GM12878 (cell line): ENCODE measurements around the gene MR1. TPM values are rescaled to one million over a fixed set of nuclear protein-coding genes. Genes with fewer than 3 reads are reported as not detected.

Experiments used
- CREM ChIP-seq: IDR thresholded peaks from 2 replicates; pipeline ENCODE4 v1.6.1; 2014; ENCODE audit warnings: antibody characterized with exemption, low read depth
- EED ChIP-seq: sonication (generic); IDR thresholded peaks from 2 replicates; pipeline ENCODE4 v1.6.1; 2016; ENCODE audit warnings: antibody characterized with exemption, low read depth
- JUND ChIP-seq: IDR thresholded peaks from 2 replicates; pipeline ENCODE4 v1.6.1; 2012; ENCODE audit warnings: low read depth, mild to moderate bottlenecking, low read length, improper control_type of control experiment, moderate library complexity
- KDM1A ChIP-seq: fragments of 200-600 bp; sonication (generic); IDR thresholded peaks from 2 replicates; pipeline ENCODE4 v1.6.1; 2016; ENCODE audit warnings: borderline replicate concordance
- MEF2A ChIP-seq: IDR thresholded peaks from 2 replicates; pipeline ENCODE4 v1.6.1; 2011; ENCODE audit warnings: low read depth, mild to moderate bottlenecking, low read length, moderate library complexity; ENCODE audit not compliant: insufficient read depth
- MEF2B ChIP-seq: fragments of 450-650 bp; IDR thresholded peaks from 2 replicates; pipeline ENCODE4 v1.6.1; 2018; ENCODE audit warnings: mild to moderate bottlenecking, moderate library complexity; ENCODE audit not compliant: partially characterized antibody, poor library complexity, severe bottlenecking
- POLR2AphosphoS5 ChIP-seq: IDR thresholded peaks from 2 replicates; pipeline ENCODE4 v1.6.1; 2011; ENCODE audit warnings: mild to moderate bottlenecking, low read length, inconsistent platforms
- RAD21 ChIP-seq: IDR thresholded peaks from 2 replicates; pipeline ENCODE4 v1.6.1; 2011; ENCODE audit warnings: mild to moderate bottlenecking, low read depth, low read length, moderate library complexity; ENCODE audit not compliant: insufficient read depth
- SIX5 ChIP-seq: IDR thresholded peaks from 2 replicates; pipeline ENCODE4 v1.6.1; 2011; ENCODE audit warnings: mild to moderate bottlenecking, low read depth, low read length, moderate library complexity; ENCODE audit not compliant: severe bottlenecking
- SPI1 ChIP-seq: IDR thresholded peaks from 2 replicates; pipeline ENCODE4 v1.6.1; 2011; ENCODE audit warnings: low read depth, mild to moderate bottlenecking, low read length, moderate library complexity, borderline replicate concordance; ENCODE audit not compliant: insufficient read depth
- YY1 ChIP-seq: IDR thresholded peaks from 2 replicates; pipeline ENCODE4 v1.6.1; 2011; ENCODE audit warnings: low read depth, mild to moderate bottlenecking, low read length
- ZZZ3 ChIP-seq: IDR thresholded peaks from 2 replicates; pipeline ENCODE4 v1.6.1; 2011; ENCODE audit warnings: low read depth; ENCODE audit not compliant: control insufficient read depth, insufficient read length
- polyA plus RNA-seq, 11 experiments: library from polyadenylated mRNA; depleted of rRNA in 4 of 11; unstranded in 6 of 11; stranded (reverse) in 5 of 11; fragments of >200 nt; fragmentation: Nextera tagmentation in 4 of 11; fragmentation: Illumina TruSeq in 1 of 11; extraction: Ambion mirVana in 4 of 11; extraction: Trizol in 1 of 11; gene quantifications; 1 replicate in 1 of 11; 2 replicates in 10 of 11; pipeline versions ENCODE4 v1.2.1 to v1.2.3, GENCODE V29; 2011 to 2016; ENCODE audit warnings: inconsistent platforms in 2 of 11, missing spikeins in 2 of 11, low read depth in 1 of 11
- total RNA-seq, 4 experiments: library from RNA; depleted of rRNA in 3 of 4; stranded (reverse); fragments of >200 nt in 3 of 4; fragmentation: Illumina TruSeq in 1 of 4; extraction: Trizol in 1 of 4; gene quantifications; 2 replicates each; pipeline versions ENCODE4 v1.2.1 to v1.2.3, GENCODE V29; 2013 to 2021
- TF ChIP-seq, protein P1 (sequence below), 3 experiments: IDR thresholded peaks in 2 of 3; conservative IDR thresholded peaks in 1 of 3; 2 replicates each; pipeline ENCODE4 v1.5.1; 2011; ENCODE audit warnings: low read depth in 3 of 3, low read length in 3 of 3, mild to moderate bottlenecking in 3 of 3, control low read depth in 2 of 3, moderate library complexity in 2 of 3, inconsistent platforms in 1 of 3, mixed read lengths in 1 of 3; ENCODE audit not compliant: control insufficient read depth in 2 of 3, insufficient read depth in 1 of 3; ENCODE audit errors: extremely low read depth in 1 of 3
- TF ChIP-seq, protein P2 (sequence below): fragments of 450-650 bp; IDR thresholded peaks from 2 replicates; pipeline ENCODE4 v1.6.1; 2018; ENCODE audit warnings: borderline replicate concordance, mild to moderate bottlenecking; ENCODE audit not compliant: partially characterized antibody
- TF ChIP-seq, protein P3 (sequence below): IDR thresholded peaks from 2 replicates; pipeline ENCODE4 v1.6.1; 2012; ENCODE audit warnings: low read depth, low read length, improper control_type of control experiment
- TF ChIP-seq, protein P4 (sequence below): IDR thresholded peaks from 2 replicates; pipeline ENCODE4 v1.6.1; 2012; ENCODE audit warnings: low read depth, low read length, improper control_type of control experiment
- TF ChIP-seq, protein P5 (sequence below): fragments of 450-650 bp; formaldehyde crosslinking; IDR thresholded peaks from 2 replicates; pipeline ENCODE4 v1.4.0; 2022; ENCODE audit warnings: mild to moderate bottlenecking, moderate library complexity
- TF ChIP-seq, protein P6 (sequence below): IDR thresholded peaks from 2 replicates; pipeline ENCODE4 v1.6.1; 2012; ENCODE audit warnings: low read depth, low read length, improper control_type of control experiment

MR1 gene
- total and polyA plus RNA-seq, 10 of the 15 experiments (the other 5 are each of a cell fraction or from before 2014, with no cell fraction given) = 24.7 to 65.9 (median 30.9) TPM

DNA sequence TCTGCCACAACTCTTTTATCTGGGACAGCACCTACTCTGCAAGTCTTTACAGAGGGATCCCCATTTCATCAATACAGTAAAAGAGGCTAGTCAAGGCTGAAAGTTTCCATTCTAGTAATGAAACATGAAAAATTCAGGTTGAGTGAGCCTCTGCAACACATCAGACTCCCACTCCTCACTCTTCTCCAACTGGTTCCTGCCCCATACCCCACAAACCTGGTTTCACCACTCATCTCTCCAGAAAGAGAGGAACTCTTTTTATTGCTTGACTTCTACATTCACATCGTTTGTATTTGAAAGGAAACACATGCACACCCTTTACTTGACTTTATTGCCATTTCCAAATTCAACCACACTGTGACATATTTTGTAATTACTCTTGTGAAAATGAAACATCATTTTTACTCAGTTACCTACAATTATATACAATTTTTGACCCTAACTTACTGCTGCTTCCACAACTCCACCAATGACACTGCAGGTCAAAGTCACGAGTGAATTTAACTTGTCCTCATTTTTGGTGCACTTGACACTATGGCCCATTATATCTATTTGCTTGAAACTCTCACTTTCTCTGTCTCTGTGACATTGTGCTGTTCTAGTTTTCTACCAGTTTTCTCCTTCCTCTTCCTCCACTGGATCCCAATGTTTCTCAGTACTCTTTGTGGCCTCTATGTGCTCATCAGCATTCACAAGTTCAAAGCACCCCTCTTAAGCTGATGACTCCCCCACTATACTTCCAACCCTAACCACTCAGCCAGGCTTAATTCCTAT lies 19.1 kb upstream of the MR1 start (continued):
- no peak for TF ChIP-seq RAD21
- no peak for TF ChIP-seq MEF2A
- 0 out of 2 replicates have a peak, but pooled peaks have one; percentile 16 for TF ChIP-seq CREM
- no peak for TF ChIP-seq POLR2AphosphoS5
- 0 out of 2 replicates have a peak, but pooled peaks have one; percentile 22 for TF ChIP-seq SPI1
- TF ChIP-seq EED = peak; percentile 44; the same call in 1 of the 2 replicates
- TF ChIP-seq, protein P1, sequence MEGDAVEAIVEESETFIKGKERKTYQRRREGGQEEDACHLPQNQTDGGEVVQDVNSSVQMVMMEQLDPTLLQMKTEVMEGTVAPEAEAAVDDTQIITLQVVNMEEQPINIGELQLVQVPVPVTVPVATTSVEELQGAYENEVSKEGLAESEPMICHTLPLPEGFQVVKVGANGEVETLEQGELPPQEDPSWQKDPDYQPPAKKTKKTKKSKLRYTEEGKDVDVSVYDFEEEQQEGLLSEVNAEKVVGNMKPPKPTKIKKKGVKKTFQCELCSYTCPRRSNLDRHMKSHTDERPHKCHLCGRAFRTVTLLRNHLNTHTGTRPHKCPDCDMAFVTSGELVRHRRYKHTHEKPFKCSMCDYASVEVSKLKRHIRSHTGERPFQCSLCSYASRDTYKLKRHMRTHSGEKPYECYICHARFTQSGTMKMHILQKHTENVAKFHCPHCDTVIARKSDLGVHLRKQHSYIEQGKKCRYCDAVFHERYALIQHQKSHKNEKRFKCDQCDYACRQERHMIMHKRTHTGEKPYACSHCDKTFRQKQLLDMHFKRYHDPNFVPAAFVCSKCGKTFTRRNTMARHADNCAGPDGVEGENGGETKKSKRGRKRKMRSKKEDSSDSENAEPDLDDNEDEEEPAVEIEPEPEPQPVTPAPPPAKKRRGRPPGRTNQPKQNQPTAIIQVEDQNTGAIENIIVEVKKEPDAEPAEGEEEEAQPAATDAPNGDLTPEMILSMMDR (IDR thresholded peaks at IDR 0.05 in 2 of 3, conservative IDR thresholded peaks at IDR 0.05 in 1 of 3; ENCODE audit: control insufficient read depth in 2 of 3, extremely low read depth in 1 of 3, insufficient read depth in 1 of 3, low read depth in 3 of 3, low read length in 3 of 3) = no peak
- TF ChIP-seq, protein P2, sequence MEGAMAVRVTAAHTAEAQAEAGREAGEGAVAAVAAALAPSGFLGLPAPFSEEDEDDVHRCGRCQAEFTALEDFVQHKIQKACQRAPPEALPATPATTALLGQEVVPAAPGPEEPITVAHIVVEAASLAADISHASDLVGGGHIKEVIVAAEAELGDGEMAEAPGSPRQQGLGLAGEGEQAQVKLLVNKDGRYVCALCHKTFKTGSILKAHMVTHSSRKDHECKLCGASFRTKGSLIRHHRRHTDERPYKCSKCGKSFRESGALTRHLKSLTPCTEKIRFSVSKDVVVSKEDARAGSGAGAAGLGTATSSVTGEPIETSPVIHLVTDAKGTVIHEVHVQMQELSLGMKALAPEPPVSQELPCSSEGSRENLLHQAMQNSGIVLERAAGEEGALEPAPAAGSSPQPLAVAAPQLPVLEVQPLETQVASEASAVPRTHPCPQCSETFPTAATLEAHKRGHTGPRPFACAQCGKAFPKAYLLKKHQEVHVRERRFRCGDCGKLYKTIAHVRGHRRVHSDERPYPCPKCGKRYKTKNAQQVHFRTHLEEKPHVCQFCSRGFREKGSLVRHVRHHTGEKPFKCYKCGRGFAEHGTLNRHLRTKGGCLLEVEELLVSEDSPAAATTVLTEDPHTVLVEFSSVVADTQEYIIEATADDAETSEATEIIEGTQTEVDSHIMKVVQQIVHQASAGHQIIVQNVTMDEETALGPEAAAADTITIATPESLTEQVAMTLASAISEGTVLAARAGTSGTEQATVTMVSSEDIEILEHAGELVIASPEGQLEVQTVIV = no peak
- TF ChIP-seq YY1 = no peak
- TF ChIP-seq, protein P3, sequence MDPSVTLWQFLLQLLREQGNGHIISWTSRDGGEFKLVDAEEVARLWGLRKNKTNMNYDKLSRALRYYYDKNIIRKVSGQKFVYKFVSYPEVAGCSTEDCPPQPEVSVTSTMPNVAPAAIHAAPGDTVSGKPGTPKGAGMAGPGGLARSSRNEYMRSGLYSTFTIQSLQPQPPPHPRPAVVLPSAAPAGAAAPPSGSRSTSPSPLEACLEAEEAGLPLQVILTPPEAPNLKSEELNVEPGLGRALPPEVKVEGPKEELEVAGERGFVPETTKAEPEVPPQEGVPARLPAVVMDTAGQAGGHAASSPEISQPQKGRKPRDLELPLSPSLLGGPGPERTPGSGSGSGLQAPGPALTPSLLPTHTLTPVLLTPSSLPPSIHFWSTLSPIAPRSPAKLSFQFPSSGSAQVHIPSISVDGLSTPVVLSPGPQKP = no peak
- peak; percentile 13 for TF ChIP-seq MEF2B
- TF ChIP-seq, protein P4, sequence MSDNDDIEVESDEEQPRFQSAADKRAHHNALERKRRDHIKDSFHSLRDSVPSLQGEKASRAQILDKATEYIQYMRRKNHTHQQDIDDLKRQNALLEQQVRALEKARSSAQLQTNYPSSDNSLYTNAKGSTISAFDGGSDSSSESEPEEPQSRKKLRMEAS = no peak
- TF ChIP-seq, protein P5, sequence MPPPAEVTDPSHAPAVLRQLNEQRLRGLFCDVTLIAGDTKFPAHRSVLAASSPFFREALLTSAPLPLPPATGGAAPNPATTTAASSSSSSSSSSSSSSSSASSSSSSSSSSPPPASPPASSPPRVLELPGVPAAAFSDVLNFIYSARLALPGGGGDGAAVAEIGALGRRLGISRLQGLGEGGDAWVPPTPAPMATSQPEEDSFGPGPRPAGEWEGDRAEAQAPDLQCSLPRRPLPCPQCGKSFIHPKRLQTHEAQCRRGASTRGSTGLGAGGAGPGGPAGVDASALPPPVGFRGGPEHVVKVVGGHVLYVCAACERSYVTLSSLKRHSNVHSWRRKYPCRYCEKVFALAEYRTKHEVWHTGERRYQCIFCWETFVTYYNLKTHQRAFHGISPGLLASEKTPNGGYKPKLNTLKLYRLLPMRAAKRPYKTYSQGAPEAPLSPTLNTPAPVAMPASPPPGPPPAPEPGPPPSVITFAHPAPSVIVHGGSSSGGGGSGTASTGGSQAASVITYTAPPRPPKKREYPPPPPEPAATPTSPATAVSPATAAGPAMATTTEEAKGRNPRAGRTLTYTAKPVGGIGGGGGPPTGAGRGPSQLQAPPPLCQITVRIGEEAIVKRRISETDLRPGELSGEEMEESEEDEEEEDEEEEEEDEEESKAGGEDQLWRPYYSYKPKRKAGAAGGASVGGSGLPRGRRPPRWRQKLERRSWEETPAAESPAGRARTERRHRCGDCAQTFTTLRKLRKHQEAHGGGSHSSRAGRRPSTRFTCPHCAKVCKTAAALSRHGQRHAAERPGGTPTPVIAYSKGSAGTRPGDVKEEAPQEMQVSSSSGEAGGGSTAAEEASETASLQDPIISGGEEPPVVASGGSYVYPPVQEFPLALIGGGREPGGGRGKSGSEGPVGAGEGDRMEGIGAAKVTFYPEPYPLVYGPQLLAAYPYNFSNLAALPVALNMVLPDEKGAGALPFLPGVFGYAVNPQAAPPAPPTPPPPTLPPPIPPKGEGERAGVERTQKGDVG = no peak
- no peak for TF ChIP-seq JUND
- TF ChIP-seq KDM1A = no peak
- no peak for TF ChIP-seq SIX5
- TF ChIP-seq, protein P6, sequence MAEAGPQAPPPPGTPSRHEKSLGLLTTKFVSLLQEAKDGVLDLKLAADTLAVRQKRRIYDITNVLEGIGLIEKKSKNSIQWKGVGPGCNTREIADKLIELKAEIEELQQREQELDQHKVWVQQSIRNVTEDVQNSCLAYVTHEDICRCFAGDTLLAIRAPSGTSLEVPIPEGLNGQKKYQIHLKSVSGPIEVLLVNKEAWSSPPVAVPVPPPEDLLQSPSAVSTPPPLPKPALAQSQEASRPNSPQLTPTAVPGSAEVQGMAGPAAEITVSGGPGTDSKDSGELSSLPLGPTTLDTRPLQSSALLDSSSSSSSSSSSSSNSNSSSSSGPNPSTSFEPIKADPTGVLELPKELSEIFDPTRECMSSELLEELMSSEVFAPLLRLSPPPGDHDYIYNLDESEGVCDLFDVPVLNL = no peak
- no peak for TF ChIP-seq ZZZ3
